ENCODE results near the gene CCNJL.

CCNJL gene

DNA sequence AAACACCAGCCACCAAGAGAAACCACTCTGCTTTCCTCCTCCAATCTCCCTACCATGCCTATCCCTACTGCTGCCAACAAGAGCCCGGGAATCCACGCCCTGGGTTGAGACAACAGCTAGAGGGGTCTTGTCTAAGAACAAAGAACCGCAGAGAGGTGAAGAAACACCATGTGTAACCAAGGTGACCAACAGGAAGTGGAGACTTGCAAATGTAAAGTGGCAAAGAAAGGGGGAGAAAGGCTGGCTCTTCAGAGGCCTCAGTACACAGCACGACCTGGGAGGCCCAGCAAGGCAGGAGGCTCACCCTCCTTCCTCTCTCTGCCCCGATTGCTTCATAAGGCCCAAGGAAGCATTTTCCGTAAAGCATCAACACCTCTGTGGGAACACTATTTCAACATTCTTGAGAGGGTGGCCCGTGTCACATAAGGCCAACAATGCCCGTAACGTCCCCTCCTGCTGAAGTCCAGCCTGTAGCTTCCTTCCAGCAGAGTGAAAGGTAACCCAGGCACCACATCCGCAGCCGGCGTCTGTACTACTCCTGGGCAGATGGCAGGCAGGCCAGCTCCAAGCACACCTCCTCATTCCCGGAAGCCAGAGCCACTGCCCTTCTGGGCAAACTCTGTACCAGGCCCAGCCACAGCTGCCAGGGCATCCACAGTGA, 18.3 kb downstream of the CCNJL start:
- TF ChIP-seq, protein P1, sequence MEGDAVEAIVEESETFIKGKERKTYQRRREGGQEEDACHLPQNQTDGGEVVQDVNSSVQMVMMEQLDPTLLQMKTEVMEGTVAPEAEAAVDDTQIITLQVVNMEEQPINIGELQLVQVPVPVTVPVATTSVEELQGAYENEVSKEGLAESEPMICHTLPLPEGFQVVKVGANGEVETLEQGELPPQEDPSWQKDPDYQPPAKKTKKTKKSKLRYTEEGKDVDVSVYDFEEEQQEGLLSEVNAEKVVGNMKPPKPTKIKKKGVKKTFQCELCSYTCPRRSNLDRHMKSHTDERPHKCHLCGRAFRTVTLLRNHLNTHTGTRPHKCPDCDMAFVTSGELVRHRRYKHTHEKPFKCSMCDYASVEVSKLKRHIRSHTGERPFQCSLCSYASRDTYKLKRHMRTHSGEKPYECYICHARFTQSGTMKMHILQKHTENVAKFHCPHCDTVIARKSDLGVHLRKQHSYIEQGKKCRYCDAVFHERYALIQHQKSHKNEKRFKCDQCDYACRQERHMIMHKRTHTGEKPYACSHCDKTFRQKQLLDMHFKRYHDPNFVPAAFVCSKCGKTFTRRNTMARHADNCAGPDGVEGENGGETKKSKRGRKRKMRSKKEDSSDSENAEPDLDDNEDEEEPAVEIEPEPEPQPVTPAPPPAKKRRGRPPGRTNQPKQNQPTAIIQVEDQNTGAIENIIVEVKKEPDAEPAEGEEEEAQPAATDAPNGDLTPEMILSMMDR (IDR thresholded peaks at IDR 0.05; ENCODE audit: low read depth, low read length) = no peak
- in situ Hi-C loops (cut with HindIII; ENCODE audit: low sequenced_read_pairs) = no loop called here

DNA sequence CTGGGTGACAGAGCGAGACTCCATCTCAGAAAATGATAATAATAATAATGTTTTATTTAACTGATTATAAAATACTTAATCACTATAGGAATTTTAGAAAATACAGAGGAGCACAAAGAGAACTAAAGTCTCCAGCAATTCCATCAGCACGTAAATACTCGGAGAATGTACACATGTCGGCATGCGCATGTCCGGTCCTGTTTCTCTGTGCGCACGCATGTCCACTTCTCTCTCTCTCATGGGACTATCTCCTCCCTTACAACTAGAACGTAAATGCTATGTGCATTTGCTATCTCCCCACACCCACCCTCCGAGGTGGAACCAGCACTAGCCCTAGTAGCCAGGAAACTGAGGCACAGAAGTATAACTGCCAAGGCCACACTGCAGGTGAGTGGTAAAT, 19.0 kb downstream of the CCNJL start:
- in situ Hi-C loops (cut with HindIII; ENCODE audit: low sequenced_read_pairs) = no loop called here
- no peak overlapping the region for H3K4me3 ChIP-seq (ENCODE audit: low read depth, low read length)
- no peak for DNase-seq (ENCODE audit: low read depth, low spot score)
- TF ChIP-seq, protein P1 (IDR thresholded peaks at IDR 0.05; ENCODE audit: low read depth, low read length) = no peak

More for the DNA sequence above, 18.3 kb downstream of the CCNJL start:
- no peak overlapping the region for H3K4me3 ChIP-seq (ENCODE audit: low read depth, low read length)
- DNase-seq (ENCODE audit: low read depth, low spot score) = peak; percentile 32

DNA sequence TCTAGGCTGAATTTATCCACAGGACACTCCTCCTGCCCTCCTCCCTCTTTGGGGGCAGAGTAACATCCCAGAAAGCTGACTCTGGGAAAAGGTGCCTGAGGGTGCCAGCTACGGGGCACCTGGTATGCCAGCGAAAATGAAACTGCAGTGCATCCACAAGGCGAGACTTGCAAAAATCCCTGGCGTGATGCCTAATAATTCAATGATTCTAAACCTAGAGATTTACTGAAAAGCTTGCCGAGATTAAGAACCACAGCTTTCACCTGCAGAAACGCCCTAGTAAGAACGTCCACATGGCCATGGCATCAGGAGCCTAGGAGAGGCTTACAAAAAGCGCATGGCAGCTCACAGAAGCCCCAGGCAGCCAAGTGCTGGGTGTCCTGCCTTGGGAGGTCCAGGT, 20.9 kb downstream of the CCNJL start:
- H3K4me3 ChIP-seq (ENCODE audit: low read depth, low read length) = no peak overlapping the region

DNA sequence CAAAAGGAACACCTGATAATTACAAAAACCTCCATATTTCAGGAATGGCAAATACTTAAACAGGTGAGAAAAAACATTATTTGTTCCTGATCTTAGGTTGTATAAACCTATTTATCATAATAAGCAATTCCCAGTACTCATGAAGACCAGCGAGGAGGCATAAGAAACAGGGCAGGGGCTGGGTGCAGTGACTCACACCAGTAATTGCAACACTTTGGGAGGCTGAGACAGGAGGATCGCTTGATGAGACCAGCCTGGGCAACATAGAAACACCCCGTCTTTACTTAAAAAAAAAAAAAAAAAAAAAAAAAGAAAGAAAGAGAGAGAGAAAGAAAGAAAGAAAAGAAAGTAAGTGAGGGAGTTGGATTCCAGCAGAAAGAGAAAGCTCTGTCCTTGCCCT, 21.6 kb downstream of the CCNJL start:
- in situ Hi-C loops (cut with HindIII; ENCODE audit: low sequenced_read_pairs) = no loop called here
- TF ChIP-seq, protein P1 (IDR thresholded peaks at IDR 0.05; ENCODE audit: low read depth, low read length) = no peak
- no peak overlapping the region for H3K4me3 ChIP-seq (ENCODE audit: low read depth, low read length)
- no peak for DNase-seq (ENCODE audit: low read depth, low spot score)

More for the DNA sequence above, 20.9 kb downstream of the CCNJL start:
- TF ChIP-seq, protein P1 (IDR thresholded peaks at IDR 0.05; ENCODE audit: low read depth, low read length) = no peak
- DNase-seq (ENCODE audit: low read depth, low spot score) = no peak
- in situ Hi-C loops (cut with HindIII; ENCODE audit: low sequenced_read_pairs) = no loop called here

DNA sequence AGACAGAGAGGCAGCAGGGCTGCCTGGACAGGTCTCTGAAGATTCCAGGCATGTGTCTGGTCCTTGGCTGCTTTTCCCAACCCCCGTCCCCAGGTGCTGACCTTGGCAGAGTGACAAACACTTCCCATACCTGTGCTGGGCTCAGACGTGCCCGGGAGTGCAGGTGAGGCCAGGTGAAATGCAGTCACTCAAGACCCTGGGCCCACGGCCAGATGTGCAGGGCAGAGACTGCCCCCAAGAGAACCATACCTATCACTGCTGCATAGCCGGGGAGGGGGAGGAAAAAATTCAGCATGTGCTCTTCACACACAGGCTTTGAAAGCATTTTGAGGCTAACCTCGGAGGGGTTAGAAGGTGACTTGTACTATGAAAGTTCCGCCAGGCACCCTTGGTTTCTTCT, 22.6 kb downstream of the CCNJL start:
- in situ Hi-C loops (cut with HindIII; ENCODE audit: low sequenced_read_pairs) = no loop called here
- DNase-seq (ENCODE audit: low read depth, low spot score) = no peak
- TF ChIP-seq, protein P1 (IDR thresholded peaks at IDR 0.05; ENCODE audit: low read depth, low read length) = no peak
- H3K4me3 ChIP-seq (ENCODE audit: low read depth, low read length) = no peak overlapping the region

DNA sequence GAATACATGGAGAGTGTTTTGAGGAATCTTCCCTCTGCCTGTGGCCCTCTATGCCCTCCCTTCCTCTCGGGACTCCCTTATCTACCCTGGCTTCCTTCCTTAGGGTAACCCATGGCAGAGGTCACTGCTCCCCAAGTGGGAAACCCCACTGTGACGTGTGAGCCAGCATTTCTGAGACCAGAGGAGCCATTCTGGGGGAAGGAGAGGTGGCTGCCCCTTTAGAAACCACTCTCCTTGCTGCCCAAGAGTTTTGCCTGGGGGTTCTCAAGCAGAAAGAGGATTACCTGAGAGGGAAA, 23.1 kb downstream of the CCNJL start:
- in situ Hi-C loops (cut with HindIII; ENCODE audit: low sequenced_read_pairs) = no loop called here
- TF ChIP-seq, protein P1 (IDR thresholded peaks at IDR 0.05; ENCODE audit: low read depth, low read length) = no peak
- no peak for DNase-seq (ENCODE audit: low read depth, low spot score)
- H3K4me3 ChIP-seq (ENCODE audit: low read depth, low read length) = no peak overlapping the region

Data from astrocyte of the spinal cord (primary cell).